Epithelial cell of esophagus (primary cell): ENCODE measurements around the gene ACTG2.

Experiments
- DNase-seq: peaks from one replicate; pipeline ENCODE4 v3.0.0; 2010; ENCODE audit warnings: low read depth
- H3K4me3 ChIP-seq: 2 replicates; pipeline ENCODE4 v1.5.1; 2011; ENCODE audit warnings: mild to moderate bottlenecking, low read length, control low read depth
- TF ChIP-seq, protein P1 (sequence below): IDR thresholded peaks from 2 replicates; pipeline ENCODE4 v1.5.1; 2011; ENCODE audit warnings: low read depth, mild to moderate bottlenecking, low read length, control low read depth, inconsistent platforms; ENCODE audit not compliant: insufficient read depth; ENCODE audit errors: missing control alignments

The ACTG2 gene

DNA sequence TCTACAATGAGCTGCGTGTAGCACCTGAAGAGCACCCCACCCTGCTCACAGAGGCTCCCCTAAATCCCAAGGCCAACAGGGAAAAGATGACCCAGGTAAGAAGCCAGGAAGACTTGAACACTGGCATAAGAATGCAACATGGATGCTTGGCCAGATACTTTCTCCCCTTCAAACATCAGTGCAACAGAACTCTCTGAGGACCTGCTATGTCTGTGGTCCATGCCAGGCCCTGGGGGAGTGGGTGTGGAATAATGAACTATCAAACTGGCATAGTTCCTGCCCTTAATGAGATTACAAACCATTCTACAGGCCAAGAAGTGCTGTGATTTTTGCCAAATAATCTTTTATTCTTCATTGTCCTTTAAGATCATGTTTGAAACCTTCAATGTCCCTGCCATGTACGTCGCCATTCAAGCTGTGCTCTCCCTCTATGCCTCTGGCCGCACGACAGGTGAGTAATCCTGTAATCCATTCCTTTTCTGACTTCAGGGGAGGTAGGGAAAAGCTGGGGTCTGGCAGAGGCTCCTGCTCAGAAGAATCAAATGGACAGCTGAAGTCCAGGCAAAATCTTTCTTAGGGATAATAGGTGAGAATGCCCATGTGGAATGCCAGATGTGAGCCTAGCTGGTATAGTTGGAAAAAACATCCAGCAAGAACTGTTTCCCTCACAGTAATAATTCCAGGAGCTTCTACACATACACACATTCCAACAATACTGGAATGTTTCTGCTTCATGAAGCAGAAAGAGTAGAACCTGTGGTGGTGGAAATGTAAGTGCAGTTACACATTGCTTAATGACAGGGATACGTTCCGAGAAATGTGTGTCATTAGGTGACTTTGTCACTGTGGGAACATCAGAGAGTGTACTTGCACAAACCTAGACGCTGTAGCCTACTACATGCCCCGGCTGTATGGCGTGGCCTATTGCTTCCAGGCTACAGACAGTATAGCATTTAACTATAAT, 16.2 kb downstream of the ACTG2 start:
- H3K4me3 ChIP-seq: no peak overlapping the region
- TF ChIP-seq, protein P1, sequence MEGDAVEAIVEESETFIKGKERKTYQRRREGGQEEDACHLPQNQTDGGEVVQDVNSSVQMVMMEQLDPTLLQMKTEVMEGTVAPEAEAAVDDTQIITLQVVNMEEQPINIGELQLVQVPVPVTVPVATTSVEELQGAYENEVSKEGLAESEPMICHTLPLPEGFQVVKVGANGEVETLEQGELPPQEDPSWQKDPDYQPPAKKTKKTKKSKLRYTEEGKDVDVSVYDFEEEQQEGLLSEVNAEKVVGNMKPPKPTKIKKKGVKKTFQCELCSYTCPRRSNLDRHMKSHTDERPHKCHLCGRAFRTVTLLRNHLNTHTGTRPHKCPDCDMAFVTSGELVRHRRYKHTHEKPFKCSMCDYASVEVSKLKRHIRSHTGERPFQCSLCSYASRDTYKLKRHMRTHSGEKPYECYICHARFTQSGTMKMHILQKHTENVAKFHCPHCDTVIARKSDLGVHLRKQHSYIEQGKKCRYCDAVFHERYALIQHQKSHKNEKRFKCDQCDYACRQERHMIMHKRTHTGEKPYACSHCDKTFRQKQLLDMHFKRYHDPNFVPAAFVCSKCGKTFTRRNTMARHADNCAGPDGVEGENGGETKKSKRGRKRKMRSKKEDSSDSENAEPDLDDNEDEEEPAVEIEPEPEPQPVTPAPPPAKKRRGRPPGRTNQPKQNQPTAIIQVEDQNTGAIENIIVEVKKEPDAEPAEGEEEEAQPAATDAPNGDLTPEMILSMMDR: no peak
- DNase-seq: no peak

DNA sequence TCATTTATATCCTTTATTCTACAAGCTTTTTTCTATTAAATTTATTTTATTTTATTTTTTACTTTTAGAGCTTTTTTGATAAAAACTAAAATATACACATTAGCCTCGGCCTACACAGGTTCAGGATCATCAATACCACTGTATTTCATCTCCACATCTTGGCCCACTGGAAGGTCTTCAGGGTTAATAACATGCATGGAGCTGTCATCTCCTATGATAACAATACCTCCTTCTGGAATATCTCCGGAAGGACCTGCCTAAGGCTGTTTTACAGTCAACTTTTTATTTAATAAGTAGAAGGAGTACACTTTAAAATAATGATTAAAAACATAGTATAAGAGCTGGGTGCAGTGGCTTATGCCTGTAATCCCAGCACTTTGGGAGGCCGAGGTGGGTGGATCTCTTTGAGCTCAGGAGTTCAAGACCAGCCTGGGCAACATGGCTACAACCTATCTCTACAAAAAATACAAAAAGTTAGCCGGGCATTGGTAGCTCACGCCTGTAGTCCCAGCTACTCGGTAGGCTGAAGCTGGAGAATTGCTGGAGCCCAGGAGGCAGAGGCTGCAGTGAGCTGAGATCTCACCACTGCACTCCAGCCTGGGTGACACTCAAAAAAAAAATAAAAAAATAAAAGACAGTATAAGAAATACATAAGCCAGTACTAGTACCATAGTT, 18.2 kb downstream of the ACTG2 start:
- no peak for DNase-seq
- TF ChIP-seq, protein P1: no peak
- no peak overlapping the region for H3K4me3 ChIP-seq

DNA sequence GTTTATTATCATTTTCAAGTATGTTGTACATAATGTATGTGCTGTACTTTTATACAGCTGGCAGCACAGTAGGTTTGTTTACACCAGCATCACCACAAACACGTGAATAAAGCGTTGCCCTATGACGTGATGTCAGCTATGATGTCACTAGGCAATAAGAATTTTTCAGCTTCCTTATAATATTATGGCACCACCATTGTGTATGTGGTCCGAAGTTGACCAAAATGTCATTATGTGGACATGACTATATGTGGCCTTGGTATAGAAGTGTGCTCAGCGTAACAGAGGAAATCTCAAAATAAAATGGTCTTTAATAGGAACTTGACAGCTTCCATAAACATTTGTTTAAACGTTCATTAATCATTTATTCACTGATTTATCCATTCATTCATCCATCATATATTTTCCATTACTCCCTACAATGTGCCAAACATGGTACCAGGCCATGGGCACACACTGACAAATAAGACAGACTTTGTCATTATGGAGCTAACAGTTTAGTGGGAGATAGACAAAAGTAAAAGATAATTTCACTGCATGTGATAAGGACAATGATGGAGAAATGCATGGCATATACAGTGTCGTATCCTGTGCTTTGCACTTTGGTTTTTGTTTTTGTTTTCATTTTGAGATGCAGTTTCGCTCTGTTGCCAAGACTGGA, 18.9 kb downstream of the ACTG2 start:
- TF ChIP-seq, protein P1: no peak
- no peak for DNase-seq
- no peak overlapping the region for H3K4me3 ChIP-seq

DNA sequence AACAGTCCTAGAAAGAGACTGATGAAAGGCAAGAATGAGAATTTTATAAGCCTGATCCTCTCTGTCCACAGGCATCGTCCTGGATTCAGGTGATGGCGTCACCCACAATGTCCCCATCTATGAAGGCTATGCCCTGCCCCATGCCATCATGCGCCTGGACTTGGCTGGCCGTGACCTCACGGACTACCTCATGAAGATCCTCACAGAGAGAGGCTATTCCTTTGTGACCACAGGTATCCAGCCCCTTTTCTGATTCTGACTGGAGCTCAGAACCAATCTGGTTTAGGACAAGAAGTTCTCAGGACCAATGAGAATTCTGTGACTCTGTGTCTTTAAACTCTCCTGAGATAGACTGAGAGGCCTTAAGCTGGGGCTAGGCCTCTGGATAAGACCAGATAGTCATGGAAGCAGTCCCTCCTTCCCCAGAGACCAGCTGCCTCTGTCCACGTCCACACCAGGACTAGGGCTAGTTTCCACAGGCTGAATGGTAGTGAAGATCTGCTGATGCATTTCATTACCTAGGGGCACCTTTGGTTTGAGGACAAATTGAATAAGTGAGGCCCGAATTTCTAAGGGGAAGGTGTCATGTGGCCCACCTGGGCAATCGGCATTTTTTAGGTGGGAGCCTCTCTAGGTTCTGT, 20.7 kb downstream of the ACTG2 start:
- TF ChIP-seq, protein P1: no peak
- DNase-seq: no peak

GRCh38 chr2:73914667-73915066, 21.9 kb downstream of the ACTG2 start:
- TF ChIP-seq, protein P1: no peak
- no peak overlapping the region for H3K4me3 ChIP-seq
- DNase-seq: no peak

More for the DNA sequence above, 20.7 kb downstream of the ACTG2 start:
- no peak overlapping the region for H3K4me3 ChIP-seq

DNA sequence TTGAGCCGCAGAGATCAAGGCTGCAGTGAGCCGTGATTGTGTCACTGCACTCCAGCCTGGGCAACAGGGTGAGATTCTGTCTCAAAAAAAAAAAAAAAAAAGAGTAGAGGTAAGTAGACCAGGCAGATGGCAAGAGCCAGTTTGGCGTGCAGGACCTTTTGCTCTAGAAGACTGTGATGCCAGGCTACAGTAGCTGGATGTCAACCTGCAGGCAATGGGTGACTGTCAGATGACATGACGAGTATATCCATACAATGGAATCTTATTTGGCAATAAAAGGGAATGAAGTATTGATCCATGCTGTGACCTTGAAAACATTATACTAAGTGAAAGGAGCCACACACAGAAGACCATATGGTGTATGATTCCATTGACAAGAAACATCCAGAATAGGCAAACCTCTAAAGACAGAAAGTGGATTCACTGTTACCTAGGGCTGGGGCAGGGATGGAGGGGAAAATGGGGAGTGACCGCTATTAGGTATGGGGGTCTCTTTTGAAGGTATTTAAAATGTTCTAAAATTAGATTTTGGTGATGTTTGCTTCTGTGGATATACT, 22.7 kb downstream of the ACTG2 start:
- H3K4me3 ChIP-seq: no peak overlapping the region
- TF ChIP-seq, protein P1: no peak
- no peak for DNase-seq
